Activated CD4-positive, alpha-beta T cell treated with anti-CD3 and anti-CD28 coated beads, Interleukin-2, amount 10 ng/mL, durations not matched to agents 24 days and 14 days (primary cell): ENCODE measurements around the gene ANGPTL8. TPM values are rescaled to one million over a fixed set of nuclear protein-coding genes. Genes with fewer than 3 reads are reported as not detected.

Source experiments
- DNase-seq: peaks from one replicate; pipeline ENCODE4 v3.0.0; 2022
- H3K27ac Mint-ChIP-seq: one replicate; pipeline ENCODE4 v1.8.0; 2022; ENCODE audit warnings: mild to moderate bottlenecking, mixed read lengths
- H3K27me3 Mint-ChIP-seq: one replicate; pipeline ENCODE4 v1.8.0; 2022; ENCODE audit warnings: mixed read lengths
- H3K36me3 Mint-ChIP-seq: one replicate; pipeline ENCODE4 v1.8.0; 2022; ENCODE audit warnings: low read depth, mild to moderate bottlenecking, mixed read lengths
- H3K4me1 Mint-ChIP-seq: one replicate; pipeline ENCODE4 v1.8.0; 2021; ENCODE audit warnings: mixed read lengths
- H3K4me3 Mint-ChIP-seq: one replicate; pipeline ENCODE4 v1.8.0; 2022; ENCODE audit warnings: mild to moderate bottlenecking, moderate library complexity, mixed read lengths
- H3K9me3 Mint-ChIP-seq: one replicate; pipeline ENCODE4 v1.8.0; 2021; ENCODE audit warnings: mixed read lengths
- intact Hi-C: fragments of 100-400 bp; cut with micrococcal nuclease; formaldehyde crosslinking; loops from one replicate; pipeline ENCODE4 v1.15.1; 2023
- total RNA-seq: library from RNA; stranded (reverse); gene quantifications from 2 replicates; pipeline ENCODE4 v1.2.3, GENCODE V29; 2022

Gene ANGPTL8
- total RNA-seq, 1 donor from 2014 or later: not detected

GRCh38 chr19:11236324-11237301 lies 2.8 kb upstream of the ANGPTL8 start:
- Mint-ChIP-seq H3K27ac (no peak overlapping the region), H3K27me3 (no peaks in the 10 kb centered on the region), H3K9me3 (peaks cover 4% of the 10 kb centered on the region), H3K4me3 (no peak overlapping the region), H3K36me3 (no peaks in the 10 kb centered on the region), H3K4me1 (no peaks in the 10 kb centered on the region)
- intact Hi-C loops: no loop called here
- DNase-seq: no peak

GRCh38 chr19:11237321-11237720 lies 2.1 kb upstream of the ANGPTL8 start:
- no peaks in the 10 kb centered on the region for H3K27me3 Mint-ChIP-seq
- no peak overlapping the region for H3K27ac Mint-ChIP-seq
- H3K4me1 Mint-ChIP-seq: no peaks in the 10 kb centered on the region
- no peak for DNase-seq
- peaks cover 4% of the 10 kb centered on the region for H3K9me3 Mint-ChIP-seq
- intact Hi-C loops: no loop called here
- no peaks in the 10 kb centered on the region for H3K36me3 Mint-ChIP-seq
- no peak overlapping the region for H3K4me3 Mint-ChIP-seq

GRCh38 chr19:11238041-11238440 lies 1.4 kb upstream of the ANGPTL8 start:
- Mint-ChIP-seq H3K9me3 (peaks cover 4% of the 10 kb centered on the region), H3K36me3 (no peaks in the 10 kb centered on the region)

DNA sequence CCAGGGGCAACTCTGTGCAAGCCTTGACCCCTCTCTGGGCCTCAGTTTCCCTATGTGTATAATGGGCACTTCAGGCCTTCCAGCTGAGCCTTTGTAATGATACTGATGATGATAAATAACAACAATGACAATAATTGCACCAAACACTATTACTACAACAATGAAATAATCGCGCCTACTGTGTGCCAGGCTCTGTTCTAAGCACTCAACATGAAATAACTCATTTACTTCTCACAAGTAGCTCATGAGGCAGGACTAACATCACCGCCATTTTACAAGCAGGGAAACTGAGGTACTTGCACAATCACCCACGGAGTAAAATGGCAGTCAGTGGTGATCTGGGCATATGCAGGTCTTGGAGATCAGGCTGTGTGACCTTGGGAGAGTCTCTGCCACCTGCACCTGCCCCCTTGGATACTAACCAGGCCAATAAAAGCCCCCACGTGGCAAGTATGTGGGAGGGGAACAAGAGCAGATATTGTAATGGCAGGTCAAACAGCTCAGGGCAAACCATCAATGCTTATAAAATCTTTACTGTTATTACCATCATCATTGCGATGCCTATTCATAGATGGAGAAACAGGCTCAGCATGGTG lies 540 bp upstream of the ANGPTL8 start:
- H3K27me3 Mint-ChIP-seq: peaks cover 2% of the 10 kb centered on the region
- no peaks in the 10 kb centered on the region for H3K4me1 Mint-ChIP-seq
- H3K27ac Mint-ChIP-seq: no peak overlapping the region
- no peak for DNase-seq
- peaks cover 4% of the 10 kb centered on the region for H3K9me3 Mint-ChIP-seq
- intact Hi-C loops: no loop called here
- no peak overlapping the region for H3K4me3 Mint-ChIP-seq
- H3K36me3 Mint-ChIP-seq: no peaks in the 10 kb centered on the region

More at GRCh38 chr19:11238041-11238440, 1.4 kb upstream of the ANGPTL8 start:
- Mint-ChIP-seq H3K4me3 (no peak overlapping the region), H3K27ac (no peak overlapping the region), H3K27me3 (no peaks in the 10 kb centered on the region), H3K4me1 (no peaks in the 10 kb centered on the region)
- DNase-seq: no peak
- intact Hi-C loops: no loop called here

- Mint-ChIP-seq H3K36me3 (no peaks in the 10 kb centered on the region), H3K27me3 (peaks cover 2% of the 10 kb centered on the region), H3K4me3 (no peak overlapping the region), H3K9me3 (peaks cover 4% of the 10 kb centered on the region), H3K27ac (no peak overlapping the region), H3K4me1 (no peaks in the 10 kb centered on the region)
- no peak for DNase-seq
- intact Hi-C loops: no loop called here
Measured at GRCh38 chr19:11240008-11240444, 607 bp downstream of the ANGPTL8 start.

DNA sequence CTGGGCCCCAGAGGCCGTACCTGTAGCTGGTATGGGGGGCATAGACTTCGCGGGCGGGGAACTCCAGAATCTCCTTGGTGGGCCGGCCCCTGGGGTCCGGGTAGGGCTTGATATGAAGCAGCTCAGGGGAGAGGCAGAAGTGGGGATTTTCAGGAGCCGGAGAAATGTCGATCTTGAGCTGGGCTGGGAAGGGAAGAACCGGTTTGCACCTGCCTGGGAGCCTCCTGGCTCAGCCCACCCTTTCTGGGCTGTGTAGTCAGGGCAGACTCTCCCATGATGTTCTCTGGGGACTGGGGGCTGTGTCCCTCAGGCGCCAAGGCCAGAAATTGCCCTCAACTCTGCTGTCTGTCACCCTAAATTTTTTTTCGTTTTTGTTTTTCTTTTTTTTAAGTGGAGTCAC lies 2.6 kb downstream of the ANGPTL8 start:
- DNase-seq: no peak
- no peaks in the 10 kb centered on the region for H3K4me1 Mint-ChIP-seq
- H3K9me3 Mint-ChIP-seq: peaks cover 4% of the 10 kb centered on the region
- no peaks in the 10 kb centered on the region for H3K36me3 Mint-ChIP-seq
- H3K27ac Mint-ChIP-seq: no peak overlapping the region
- peaks cover 2% of the 10 kb centered on the region for H3K27me3 Mint-ChIP-seq
- intact Hi-C loops: no loop called here
- H3K4me3 Mint-ChIP-seq: no peak overlapping the region

DNA sequence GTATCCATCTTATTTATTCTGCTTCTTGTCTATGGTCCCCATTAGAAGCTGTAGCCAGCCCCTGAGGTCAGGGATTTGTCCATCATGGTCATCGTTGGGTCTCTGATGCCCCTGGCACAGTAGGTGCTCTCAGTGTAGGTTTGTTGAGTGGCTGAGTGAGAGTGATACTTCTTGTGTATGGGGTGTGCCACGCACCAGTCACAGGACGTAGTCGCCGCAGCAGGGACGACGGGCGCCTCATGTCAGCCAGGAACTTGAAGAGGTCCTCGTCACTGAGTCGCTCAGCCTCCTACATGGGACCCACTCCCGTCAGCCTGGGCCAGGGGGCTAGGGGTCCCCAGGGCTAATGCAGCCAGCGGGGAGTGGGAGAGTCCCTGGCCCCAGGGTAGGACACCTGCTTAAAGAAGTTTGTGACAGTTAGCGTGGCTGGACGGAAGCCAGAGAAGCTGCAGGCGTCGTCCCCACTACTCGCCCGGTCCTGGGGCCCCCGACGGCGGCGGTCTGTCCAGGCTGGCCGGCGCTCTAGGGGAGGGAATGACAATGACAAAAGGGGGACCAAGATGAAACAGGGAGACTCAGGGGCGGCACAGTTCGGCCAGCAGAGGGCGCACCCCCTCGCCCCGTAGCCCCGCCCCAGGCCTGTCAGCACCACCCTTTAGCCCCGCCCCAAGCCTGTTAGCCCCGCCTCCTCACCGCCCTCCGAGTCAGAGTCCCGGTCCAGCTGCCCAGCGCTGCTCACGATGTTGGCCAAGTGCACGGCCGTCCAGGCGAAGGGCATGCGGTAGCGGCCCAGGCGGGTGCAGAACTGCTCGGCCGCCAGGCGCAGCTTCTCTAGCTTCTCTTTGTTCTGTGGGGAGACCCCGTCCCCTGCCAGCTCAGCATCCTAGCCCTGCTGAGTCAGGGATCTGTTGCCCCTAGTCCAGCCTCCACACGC lies 3.7 kb downstream of the ANGPTL8 start:
- intact Hi-C loops: no loop called here
- DNase-seq: peak; percentile 91
- no peak overlapping the region for H3K27ac Mint-ChIP-seq
- no peaks in the 10 kb centered on the region for H3K4me1 Mint-ChIP-seq
- no peaks in the 10 kb centered on the region for H3K36me3 Mint-ChIP-seq
- H3K9me3 Mint-ChIP-seq: peaks cover 4% of the 10 kb centered on the region
- H3K4me3 Mint-ChIP-seq: no peak overlapping the region
- peaks cover 2% of the 10 kb centered on the region for H3K27me3 Mint-ChIP-seq

- Mint-ChIP-seq H3K27me3 (peaks cover 2% of the 10 kb centered on the region), H3K4me1 (no peaks in the 10 kb centered on the region), H3K4me3 (no peak overlapping the region), H3K36me3 (no peaks in the 10 kb centered on the region), H3K9me3 (peaks cover 4% of the 10 kb centered on the region), H3K27ac (no peak overlapping the region)
- DNase-seq: no peak
- intact Hi-C loops: no loop called here
Measured at GRCh38 chr19:11243798-11244169, 4.4 kb downstream of the ANGPTL8 start.

GRCh38 chr19:11244846-11245589 lies 5.6 kb downstream of the ANGPTL8 start:
- H3K4me1 Mint-ChIP-seq: no peaks in the 10 kb centered on the region
- intact Hi-C loops: no loop called here
- no peak for DNase-seq
- H3K27ac Mint-ChIP-seq: no peak overlapping the region
- no peak overlapping the region for H3K4me3 Mint-ChIP-seq
- H3K27me3 Mint-ChIP-seq: peaks cover 2% of the 10 kb centered on the region
- H3K9me3 Mint-ChIP-seq: no peaks in the 10 kb centered on the region
- no peaks in the 10 kb centered on the region for H3K36me3 Mint-ChIP-seq

- Mint-ChIP-seq H3K9me3 (no peaks in the 10 kb centered on the region), H3K27ac (no peak overlapping the region), H3K36me3 (no peaks in the 10 kb centered on the region), H3K4me3 (no peak overlapping the region), H3K27me3 (peaks cover 2% of the 10 kb centered on the region), H3K4me1 (no peaks in the 10 kb centered on the region)
- intact Hi-C loops: no loop called here
- DNase-seq: no peak
Measured at GRCh38 chr19:11246941-11247340, 7.5 kb downstream of the ANGPTL8 start.

DNA sequence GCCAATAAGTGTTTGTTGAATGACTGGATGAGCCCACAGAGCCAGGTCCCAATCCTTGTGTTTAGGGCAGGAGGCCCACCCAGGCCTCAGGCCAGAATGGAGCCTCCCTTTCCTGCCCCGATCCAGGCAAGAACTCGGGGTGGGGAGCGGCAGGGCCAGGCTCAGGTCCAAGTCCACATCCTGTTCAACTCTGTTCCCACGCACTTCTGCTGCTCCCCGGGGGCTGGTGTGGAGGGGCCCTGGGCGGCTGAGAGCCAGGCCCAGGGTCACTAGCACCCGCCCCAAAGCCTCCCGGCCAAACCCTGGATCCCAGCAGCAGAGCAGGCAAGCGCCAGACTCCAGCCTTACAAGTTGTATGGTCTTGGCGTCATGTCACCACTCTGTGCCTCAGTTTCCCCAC lies 8.0 kb downstream of the ANGPTL8 start:
- Mint-ChIP-seq H3K27me3 (peaks cover 2% of the 10 kb centered on the region), H3K36me3 (no peaks in the 10 kb centered on the region), H3K4me3 (no peak overlapping the region), H3K27ac (no peak overlapping the region), H3K4me1 (no peaks in the 10 kb centered on the region), H3K9me3 (no peaks in the 10 kb centered on the region)
- intact Hi-C loops: no loop called here
- DNase-seq: no peak

- no peak for DNase-seq
- Mint-ChIP-seq H3K4me3 (no peak overlapping the region), H3K27ac (no peak overlapping the region), H3K36me3 (no peaks in the 10 kb centered on the region), H3K4me1 (no peaks in the 10 kb centered on the region), H3K27me3 (peaks cover 2% of the 10 kb centered on the region), H3K9me3 (no peaks in the 10 kb centered on the region)
- intact Hi-C loops: no loop called here
Measured at GRCh38 chr19:11247934-11248333, 8.5 kb downstream of the ANGPTL8 start.

DNA sequence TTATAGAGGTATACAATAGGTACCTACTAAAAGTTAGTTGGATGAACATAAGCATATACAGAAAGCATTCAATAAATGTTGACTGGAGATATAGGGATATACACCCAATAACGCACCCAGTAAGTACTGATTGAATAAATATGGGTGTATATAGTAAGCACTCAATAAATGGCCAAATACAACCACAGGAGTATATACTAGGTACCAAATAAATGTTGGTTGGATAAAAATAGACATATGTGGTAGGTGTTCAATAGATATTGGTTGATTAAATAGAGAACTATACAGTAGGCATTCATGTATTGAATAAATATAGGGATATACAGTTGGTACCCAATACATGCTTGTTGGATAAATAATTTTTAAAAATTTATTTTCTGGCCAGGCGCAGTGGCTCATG lies 9.4 kb downstream of the ANGPTL8 start:
- Mint-ChIP-seq H3K36me3 (no peaks in the 10 kb centered on the region), H3K4me3 (no peak overlapping the region), H3K27ac (no peak overlapping the region), H3K9me3 (no peaks in the 10 kb centered on the region), H3K27me3 (no peaks in the 10 kb centered on the region), H3K4me1 (no peaks in the 10 kb centered on the region)
- intact Hi-C loops: no loop called here
- DNase-seq: no peak
